Right lobe of liver (tissue), 4 donors: ENCODE measurements around the gene CHAF1A.

Experiments used
- CTCF ChIP-seq, 4 donors: fragments of 200-600 bp in 3 of 4; fragments of 450-650 bp in 1 of 4; IDR thresholded peaks; one replicate each; pipeline versions ENCODE4 v1.5.1 to v1.8.0; 2016 to 2022; ENCODE audit warnings: antibody characterized with exemption in 4 of 4, mild to moderate bottlenecking in 2 of 4
- POLR2A ChIP-seq: fragments of 450-650 bp; IDR thresholded peaks from one replicate; pipeline ENCODE4 v1.6.1; 2017; ENCODE audit warnings: antibody characterized with exemption, mild to moderate bottlenecking
- donor health status: DM: no; HTN: no; CAD: no.
- donor health status: DM: no; HTN: no; CAD: no.
- donor health status: DM: no; HTN: yes; CAD: no.

GRCh38 chr19:4492337-4493103 is 90.1 kb downstream of the CHAF1A start:
- TF ChIP-seq POLR2A (no peak), CTCF (IDR thresholded peaks at IDR 0.05) (no peak)
